GM18873 (cell line): ENCODE measurements around the gene ABCC3.

Source experiments
- ATAC-seq: cut with Tn5 transposase; IDR thresholded peaks from one replicate; pipeline ENCODE4 v1.9.1; 2021; ENCODE audit warnings: mild to moderate bottlenecking, moderate library complexity, moderate number of reproducible peaks; ENCODE audit not compliant: unreplicated experiment, low FRiP score

Gene ABCC3

DNA sequence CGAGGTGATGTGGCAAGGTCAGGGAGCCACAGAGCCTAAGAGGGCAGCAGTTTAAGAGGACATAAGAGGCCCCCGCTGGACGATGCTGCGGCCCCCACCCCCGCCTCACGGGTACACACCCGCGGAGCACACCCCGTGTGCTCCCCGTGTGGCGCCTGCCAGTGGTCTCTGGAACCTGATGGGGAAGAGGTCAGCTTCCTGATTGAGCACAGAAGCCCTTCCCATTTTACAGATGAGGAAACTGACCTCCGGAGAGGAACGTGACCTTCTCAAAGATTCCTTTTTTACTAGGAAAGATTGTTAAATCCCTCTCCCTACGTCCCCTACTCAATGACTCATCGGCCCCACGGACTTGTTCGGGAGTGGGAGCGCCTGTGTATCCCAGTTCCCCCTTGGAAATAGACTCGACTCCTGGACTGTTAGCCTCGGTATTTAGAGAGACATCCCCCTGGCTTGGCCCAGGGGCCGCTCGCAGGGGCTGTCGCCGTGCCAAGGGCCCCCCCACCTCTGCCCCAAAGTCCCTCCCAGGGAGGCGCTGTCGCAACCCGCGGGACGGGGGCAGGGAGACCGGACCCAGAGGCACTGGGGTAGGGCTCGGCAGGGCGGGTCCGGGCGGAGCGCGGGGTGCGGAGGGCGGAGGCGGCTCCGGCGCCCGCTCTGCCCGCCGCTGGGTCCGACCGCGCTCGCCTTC, at the start of gene ABCC3:
TSS of gene ABCC3 (plus strand) at position 658 of the 691 bp plus-strand sequence. CDS start 56 bp downstream, outside the sequence.
- ATAC-seq, result no peak

GRCh38 chr17:50585346-50585745, 49.3 kb upstream of the ABCC3 start:
- ATAC-seq, result no peak

DNA sequence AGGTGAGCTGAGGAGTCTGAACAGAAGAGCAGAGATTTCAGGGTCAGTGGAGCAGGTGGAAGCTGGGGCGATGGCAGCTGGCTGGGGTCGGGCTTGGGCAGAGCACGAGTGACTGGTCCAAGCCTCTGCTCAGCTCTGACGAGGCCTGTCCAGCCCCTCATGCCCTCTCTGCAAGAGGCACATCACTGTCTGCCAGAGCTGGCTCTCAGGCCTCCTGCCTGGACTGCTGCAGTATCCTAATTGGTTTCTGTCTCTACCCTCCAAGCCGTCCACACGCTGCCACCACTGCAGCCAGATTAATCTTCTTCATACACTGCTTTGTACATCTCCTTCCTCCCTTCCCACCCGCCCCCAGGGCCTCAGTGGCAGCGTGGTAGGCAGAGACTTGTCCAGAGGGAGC, 48.8 kb upstream of the ABCC3 start:
- no peak for ATAC-seq

- ATAC-seq, result no peak
Measured at GRCh38 chr17:50586421-50587247, 48.0 kb upstream of the ABCC3 start.

- ATAC-seq, result no peak
Measured at GRCh38 chr17:50587571-50587970, 47.1 kb upstream of the ABCC3 start.

DNA sequence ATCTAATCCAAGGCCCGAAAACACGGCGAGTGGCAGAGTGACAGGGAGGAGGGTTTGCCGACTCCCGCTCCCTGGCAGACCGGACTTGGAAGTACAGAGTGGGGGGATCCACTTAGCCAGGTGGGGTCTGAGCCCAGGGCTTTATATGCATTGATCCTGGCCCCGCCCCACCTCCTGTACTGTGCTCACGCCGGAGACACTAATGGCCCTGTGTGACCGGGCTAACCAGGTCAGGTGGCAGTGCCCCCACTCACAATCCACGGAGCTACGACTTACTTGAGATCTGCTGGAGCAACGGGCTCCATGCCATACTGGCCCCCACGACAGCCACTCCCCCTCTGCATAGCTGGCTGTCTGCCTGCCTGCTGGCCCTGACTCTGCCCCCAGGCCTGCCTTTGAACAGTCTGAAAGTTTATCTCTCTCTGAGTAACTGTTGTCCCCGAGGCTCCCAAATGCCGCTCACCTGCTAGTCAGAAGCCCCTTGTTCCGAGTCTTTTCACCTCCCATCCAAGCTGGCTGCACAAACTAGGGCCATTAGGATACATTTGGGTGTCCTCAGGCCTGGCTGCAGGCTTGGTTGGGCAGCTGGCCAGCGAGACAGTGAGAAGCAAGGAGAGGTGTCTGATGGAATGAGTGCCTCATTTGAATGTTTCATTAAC, 46.2 kb upstream of the ABCC3 start:
- no peak for ATAC-seq

DNA sequence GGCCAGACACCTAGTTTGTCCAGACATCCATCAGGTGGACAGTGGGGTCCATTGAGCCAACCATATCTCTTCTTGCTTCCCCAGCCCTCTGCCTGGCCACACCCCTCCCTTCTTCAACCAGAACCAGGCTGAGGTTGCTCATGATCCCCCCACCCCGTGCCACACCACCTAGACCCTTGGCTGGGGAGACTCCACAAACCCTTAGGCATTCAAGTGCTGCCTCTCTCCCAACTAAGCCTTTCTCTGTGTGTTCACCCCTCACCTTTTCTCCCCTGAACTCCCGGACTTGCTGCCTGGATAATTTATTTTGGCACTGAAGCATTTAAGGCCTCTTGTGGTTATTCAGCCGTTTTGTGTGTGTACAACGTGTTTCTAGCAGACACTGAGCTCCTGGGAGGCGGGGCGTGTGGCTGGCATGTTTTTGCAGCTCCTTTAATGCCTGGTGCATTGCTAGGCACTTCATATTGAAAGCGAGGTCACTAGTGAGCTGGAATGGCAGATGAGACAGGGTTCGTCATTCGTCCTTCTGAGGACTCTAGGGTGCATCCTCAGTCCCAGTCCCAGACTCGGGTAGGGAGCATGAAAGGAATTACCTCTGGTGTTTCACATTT, 45.5 kb upstream of the ABCC3 start:
- ATAC-seq, result no peak

- no peak for ATAC-seq
Measured at GRCh38 chr17:50590946-50591737, 43.5 kb upstream of the ABCC3 start.

DNA sequence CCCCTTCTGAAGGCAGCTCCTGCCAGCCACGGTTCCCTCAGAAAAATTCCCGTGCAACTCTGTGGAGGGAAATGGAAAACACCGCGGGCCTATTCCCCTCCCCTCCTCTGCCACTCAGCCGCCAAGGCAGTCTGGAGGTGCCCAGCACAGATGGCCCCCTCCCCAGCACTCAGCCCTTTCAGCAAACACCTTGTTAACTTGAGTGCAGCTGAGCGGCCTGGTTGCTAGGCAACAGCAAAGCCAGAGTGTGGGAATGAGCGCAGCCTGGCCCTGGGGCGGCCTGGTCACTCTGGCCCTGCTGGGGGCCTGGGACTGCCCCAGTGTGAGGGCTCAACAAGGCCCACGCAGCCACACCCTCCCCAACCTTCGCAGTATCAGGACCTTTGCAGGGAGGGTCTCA, 41.4 kb upstream of the ABCC3 start:
- no peak for ATAC-seq

DNA sequence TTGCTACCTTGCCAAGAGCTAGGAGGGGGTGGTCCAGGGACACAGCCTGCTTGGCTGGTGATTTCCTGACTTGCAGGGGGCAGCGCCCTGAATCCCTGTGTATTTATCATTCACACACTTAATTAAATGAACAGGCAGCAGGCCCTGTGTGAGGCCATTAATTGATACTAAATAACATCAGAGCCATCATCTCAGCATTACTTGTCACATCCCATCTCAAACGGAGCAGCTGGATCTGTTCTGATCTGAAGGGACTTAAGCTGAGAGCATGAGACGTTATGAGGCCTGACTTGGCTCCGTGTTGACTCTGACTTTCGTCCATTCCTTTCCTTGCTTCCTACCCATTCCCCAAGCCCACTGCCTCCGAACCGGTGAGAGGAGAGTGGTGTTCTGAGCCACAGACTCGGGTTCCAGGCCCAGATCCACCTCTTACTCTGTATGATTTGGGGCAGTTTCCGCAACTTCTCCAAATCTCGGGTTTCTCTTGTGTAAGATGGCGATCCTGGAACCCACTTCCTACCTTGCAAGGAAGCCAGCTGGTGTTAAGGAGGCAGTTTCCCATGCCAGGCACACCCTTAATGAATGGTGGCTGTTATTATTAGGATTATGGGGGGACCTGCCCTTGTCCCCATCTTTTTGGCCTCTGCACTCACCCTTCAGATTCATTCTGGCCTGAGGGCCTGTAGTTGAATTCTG, 40.4 kb upstream of the ABCC3 start:
- ATAC-seq, result no peak

- no peak for ATAC-seq
Measured at GRCh38 chr17:50594892-50595291, 39.8 kb upstream of the ABCC3 start.

GRCh38 chr17:50596191-50597037, 38.3 kb upstream of the ABCC3 start:
- ATAC-seq, result no peak

DNA sequence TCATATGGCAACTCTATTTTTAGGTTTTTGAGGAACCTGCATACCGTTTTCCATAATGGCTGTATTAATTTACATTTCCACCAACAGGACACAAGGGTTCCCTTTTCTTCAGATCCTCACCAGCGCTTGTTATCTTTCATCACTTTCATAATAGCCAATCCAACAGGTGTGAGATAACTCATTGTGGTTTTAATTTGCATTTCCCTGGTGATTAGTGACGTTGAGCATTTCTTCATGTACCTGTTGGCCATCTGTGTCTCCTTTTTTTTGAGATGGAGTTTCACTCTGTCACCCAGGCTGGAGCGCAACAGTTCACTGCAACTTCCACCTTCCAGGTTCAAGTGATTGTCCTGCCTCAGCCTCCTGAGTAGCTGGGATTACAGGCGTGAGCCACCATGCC, 36.2 kb upstream of the ABCC3 start:
- no peak for ATAC-seq

GRCh38 chr17:50599606-50600005, 35.1 kb upstream of the ABCC3 start:
- ATAC-seq, result no peak

DNA sequence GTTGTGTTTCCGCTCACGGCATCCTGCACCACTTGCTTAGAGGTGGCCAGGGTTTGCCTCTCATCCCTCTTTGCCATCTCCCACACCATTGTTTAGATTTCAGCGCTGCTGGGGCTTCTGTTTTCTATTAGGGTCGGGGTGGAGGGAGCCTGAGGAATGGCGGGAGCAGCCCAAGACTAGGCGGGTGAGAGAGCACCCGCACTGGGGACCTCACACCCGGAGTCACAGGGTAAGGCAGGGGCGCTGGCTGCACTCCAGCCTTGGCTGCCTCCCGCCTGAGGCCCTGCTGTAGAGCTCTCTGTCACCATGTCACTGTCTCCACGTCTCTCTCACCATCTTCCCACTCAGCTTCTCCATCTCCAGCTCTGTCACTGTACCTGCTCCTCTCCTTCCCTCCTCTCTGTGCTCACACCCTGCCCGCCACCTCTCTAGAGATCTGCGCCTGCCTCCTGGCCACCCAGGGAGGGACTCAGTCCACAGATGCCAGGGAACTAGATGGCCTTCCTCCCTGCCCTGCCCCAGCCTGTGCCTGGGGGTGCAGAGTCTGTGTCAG, 32.8 kb upstream of the ABCC3 start:
- ATAC-seq, result no peak

- ATAC-seq, result no peak
Measured at GRCh38 chr17:50602836-50603235, 31.8 kb upstream of the ABCC3 start.

- no peak for ATAC-seq
Measured at GRCh38 chr17:50603340-50603739, 31.3 kb upstream of the ABCC3 start.

- no peak for ATAC-seq
Measured at GRCh38 chr17:50604513-50604912, 30.2 kb upstream of the ABCC3 start.
